OCI-LY1 (cell line): ENCODE data around the gene BRD4.

ENCODE experiments used
- EZH2 ChIP-seq: fragments of 200-600 bp; sonication (generic), shearing (Covaris generic); IDR thresholded peaks from 2 replicates; pipeline ENCODE4 v1.8.0; 2017; ENCODE audit warnings: borderline replicate concordance, mixed run types, mild to moderate bottlenecking, antibody characterized with exemption, low read length, moderate library complexity, mixed read lengths
- TF ChIP-seq, protein P1 (sequence below): fragments of 200-600 bp; sonication (generic), shearing (Covaris generic); IDR thresholded peaks from 2 replicates; pipeline ENCODE4 v1.5.1; 2017; ENCODE audit warnings: mild to moderate bottlenecking, antibody characterized with exemption, low read length, moderate library complexity, mixed read lengths

- TF ChIP-seq, protein P1, sequence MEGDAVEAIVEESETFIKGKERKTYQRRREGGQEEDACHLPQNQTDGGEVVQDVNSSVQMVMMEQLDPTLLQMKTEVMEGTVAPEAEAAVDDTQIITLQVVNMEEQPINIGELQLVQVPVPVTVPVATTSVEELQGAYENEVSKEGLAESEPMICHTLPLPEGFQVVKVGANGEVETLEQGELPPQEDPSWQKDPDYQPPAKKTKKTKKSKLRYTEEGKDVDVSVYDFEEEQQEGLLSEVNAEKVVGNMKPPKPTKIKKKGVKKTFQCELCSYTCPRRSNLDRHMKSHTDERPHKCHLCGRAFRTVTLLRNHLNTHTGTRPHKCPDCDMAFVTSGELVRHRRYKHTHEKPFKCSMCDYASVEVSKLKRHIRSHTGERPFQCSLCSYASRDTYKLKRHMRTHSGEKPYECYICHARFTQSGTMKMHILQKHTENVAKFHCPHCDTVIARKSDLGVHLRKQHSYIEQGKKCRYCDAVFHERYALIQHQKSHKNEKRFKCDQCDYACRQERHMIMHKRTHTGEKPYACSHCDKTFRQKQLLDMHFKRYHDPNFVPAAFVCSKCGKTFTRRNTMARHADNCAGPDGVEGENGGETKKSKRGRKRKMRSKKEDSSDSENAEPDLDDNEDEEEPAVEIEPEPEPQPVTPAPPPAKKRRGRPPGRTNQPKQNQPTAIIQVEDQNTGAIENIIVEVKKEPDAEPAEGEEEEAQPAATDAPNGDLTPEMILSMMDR = no peak
- TF ChIP-seq EZH2 = no peak
Measured at GRCh38 chr19:15241259-15241910, 91.0 kb downstream of the BRD4 start.
